ENCODE results near the gene LRRC8D. TPM values are rescaled to one million over a fixed set of nuclear protein-coding genes. Genes with fewer than 3 reads are reported as not detected.

LRRC8D gene
- total and polyA plus RNA-seq, 4 donors, result 7.1 to 17.4 (median 14.4) TPM

DNA sequence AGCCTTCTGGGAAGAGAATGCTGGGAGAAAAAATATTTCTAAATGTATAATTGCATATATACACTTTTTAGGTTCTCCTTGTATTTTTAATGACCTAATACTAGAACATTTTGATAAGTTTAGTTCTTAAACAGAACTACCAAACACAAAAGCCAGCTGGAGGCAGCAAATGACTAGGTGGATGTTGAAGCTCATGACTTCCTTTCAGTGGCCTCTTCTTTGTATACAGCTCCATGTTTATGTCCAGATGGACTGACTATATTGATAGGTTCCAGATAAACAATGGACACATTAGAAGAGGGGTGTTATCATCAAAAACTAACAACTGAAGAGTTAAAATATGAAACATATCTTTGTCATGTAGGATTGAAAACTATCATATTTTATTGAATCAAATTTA, 52.5 kb downstream of the LRRC8D start:
- TF ChIP-seq, protein P1, sequence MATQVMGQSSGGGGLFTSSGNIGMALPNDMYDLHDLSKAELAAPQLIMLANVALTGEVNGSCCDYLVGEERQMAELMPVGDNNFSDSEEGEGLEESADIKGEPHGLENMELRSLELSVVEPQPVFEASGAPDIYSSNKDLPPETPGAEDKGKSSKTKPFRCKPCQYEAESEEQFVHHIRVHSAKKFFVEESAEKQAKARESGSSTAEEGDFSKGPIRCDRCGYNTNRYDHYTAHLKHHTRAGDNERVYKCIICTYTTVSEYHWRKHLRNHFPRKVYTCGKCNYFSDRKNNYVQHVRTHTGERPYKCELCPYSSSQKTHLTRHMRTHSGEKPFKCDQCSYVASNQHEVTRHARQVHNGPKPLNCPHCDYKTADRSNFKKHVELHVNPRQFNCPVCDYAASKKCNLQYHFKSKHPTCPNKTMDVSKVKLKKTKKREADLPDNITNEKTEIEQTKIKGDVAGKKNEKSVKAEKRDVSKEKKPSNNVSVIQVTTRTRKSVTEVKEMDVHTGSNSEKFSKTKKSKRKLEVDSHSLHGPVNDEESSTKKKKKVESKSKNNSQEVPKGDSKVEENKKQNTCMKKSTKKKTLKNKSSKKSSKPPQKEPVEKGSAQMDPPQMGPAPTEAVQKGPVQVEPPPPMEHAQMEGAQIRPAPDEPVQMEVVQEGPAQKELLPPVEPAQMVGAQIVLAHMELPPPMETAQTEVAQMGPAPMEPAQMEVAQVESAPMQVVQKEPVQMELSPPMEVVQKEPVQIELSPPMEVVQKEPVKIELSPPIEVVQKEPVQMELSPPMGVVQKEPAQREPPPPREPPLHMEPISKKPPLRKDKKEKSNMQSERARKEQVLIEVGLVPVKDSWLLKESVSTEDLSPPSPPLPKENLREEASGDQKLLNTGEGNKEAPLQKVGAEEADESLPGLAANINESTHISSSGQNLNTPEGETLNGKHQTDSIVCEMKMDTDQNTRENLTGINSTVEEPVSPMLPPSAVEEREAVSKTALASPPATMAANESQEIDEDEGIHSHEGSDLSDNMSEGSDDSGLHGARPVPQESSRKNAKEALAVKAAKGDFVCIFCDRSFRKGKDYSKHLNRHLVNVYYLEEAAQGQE (IDR thresholded peaks at IDR 0.05), result no peak
- TF ChIP-seq, protein P2, sequence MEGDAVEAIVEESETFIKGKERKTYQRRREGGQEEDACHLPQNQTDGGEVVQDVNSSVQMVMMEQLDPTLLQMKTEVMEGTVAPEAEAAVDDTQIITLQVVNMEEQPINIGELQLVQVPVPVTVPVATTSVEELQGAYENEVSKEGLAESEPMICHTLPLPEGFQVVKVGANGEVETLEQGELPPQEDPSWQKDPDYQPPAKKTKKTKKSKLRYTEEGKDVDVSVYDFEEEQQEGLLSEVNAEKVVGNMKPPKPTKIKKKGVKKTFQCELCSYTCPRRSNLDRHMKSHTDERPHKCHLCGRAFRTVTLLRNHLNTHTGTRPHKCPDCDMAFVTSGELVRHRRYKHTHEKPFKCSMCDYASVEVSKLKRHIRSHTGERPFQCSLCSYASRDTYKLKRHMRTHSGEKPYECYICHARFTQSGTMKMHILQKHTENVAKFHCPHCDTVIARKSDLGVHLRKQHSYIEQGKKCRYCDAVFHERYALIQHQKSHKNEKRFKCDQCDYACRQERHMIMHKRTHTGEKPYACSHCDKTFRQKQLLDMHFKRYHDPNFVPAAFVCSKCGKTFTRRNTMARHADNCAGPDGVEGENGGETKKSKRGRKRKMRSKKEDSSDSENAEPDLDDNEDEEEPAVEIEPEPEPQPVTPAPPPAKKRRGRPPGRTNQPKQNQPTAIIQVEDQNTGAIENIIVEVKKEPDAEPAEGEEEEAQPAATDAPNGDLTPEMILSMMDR (IDR thresholded peaks at IDR 0.05; ENCODE audit: low read depth, low read length, missing input control), result no peak
- TF ChIP-seq, protein P3, sequence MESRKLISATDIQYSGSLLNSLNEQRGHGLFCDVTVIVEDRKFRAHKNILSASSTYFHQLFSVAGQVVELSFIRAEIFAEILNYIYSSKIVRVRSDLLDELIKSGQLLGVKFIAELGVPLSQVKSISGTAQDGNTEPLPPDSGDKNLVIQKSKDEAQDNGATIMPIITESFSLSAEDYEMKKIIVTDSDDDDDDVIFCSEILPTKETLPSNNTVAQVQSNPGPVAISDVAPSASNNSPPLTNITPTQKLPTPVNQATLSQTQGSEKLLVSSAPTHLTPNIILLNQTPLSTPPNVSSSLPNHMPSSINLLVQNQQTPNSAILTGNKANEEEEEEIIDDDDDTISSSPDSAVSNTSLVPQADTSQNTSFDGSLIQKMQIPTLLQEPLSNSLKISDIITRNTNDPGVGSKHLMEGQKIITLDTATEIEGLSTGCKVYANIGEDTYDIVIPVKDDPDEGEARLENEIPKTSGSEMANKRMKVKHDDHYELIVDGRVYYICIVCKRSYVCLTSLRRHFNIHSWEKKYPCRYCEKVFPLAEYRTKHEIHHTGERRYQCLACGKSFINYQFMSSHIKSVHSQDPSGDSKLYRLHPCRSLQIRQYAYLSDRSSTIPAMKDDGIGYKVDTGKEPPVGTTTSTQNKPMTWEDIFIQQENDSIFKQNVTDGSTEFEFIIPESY (IDR thresholded peaks at IDR 0.05), result no peak
- no peak overlapping the region for H3K27ac ChIP-seq (ENCODE audit: low read depth in 1 of 2, low read length in 2 of 2)

DNA sequence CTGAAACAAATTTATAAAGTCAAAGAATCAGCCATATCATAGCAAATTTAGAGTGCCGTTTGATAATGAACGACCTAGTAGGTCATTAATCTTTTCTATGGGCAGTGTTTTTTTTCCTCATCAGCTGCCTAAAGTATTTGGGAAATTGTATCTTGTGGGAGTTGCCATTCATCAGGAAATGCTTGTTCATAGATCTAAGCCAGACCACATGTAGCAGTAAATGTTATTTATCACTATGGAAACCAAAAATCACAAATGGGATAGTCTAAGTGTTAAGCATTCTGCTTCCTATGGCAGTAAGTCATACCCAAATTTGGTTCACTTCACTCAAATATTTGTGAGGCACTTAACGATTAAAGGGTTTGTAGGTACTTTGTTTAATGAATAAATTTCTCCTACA, 52.9 kb downstream of the LRRC8D start:
- no peak for DNase-seq (ENCODE audit: low spot score)
- Histone ChIP-seq H3K27me3 (ENCODE audit: control insufficient read depth in 4 of 4, insufficient read depth in 4 of 4, low read length in 3 of 4) (no peaks in the 10 kb centered on the region), H3K36me3 (ENCODE audit: control insufficient read depth in 4 of 4, insufficient read depth in 3 of 4, low read depth in 1 of 4, low read length in 3 of 4) (no peaks in the 10 kb centered on the region), H3K9me3 (ENCODE audit: control insufficient read depth in 4 of 4, low read length in 3 of 4) (no peaks in the 10 kb centered on the region), H3K4me3 (ENCODE audit: low read depth in 1 of 3, low read length in 3 of 3) (no peak overlapping the region), H3K4me1 (ENCODE audit: control insufficient read depth in 4 of 4, insufficient read depth in 4 of 4, low read length in 3 of 4) (peaks cover 5 to 20% (median 6%) of the 10 kb centered on the region in 4 donors), H3K9ac (ENCODE audit: low read depth in 1 of 2, low read length in 2 of 2) (no peak overlapping the region), H3K27ac (ENCODE audit: low read depth in 1 of 2, low read length in 2 of 2) (no peak overlapping the region)
- WGBS, result 69% methylated on average over 3 of the region's 3 CpGs
- TF ChIP-seq, protein P3 (IDR thresholded peaks at IDR 0.05), result no peak
- TF ChIP-seq RXRA (IDR thresholded peaks at IDR 0.05), result no peak
- TF ChIP-seq SP1 (IDR thresholded peaks at IDR 0.05), result no peak
- no peak for TF ChIP-seq YY1 (IDR thresholded peaks at IDR 0.05)
- no peak for TF ChIP-seq HNF4G (IDR thresholded peaks at IDR 0.05)
- no peak for TF ChIP-seq FOXA1 (IDR thresholded peaks at IDR 0.05)
- TF ChIP-seq JUND (IDR thresholded peaks at IDR 0.05), result no peak
- TF ChIP-seq, protein P1 (IDR thresholded peaks at IDR 0.05), result no peak
- TF ChIP-seq, protein P2 (IDR thresholded peaks at IDR 0.05; ENCODE audit: low read depth, low read length, missing input control), result no peak
- TF ChIP-seq EGR1 (IDR thresholded peaks at IDR 0.05; ENCODE audit: low read depth in 2 of 2), result no peak
- no peak for TF ChIP-seq FOXA2 (IDR thresholded peaks at IDR 0.05)
- no peak for TF ChIP-seq NR2F2 (IDR thresholded peaks at IDR 0.05)
- no peak for TF ChIP-seq GABPA (IDR thresholded peaks at IDR 0.05 in 1 of 2, conservative IDR thresholded peaks at IDR 0.05 in 1 of 2)
- TF ChIP-seq, protein P4, sequence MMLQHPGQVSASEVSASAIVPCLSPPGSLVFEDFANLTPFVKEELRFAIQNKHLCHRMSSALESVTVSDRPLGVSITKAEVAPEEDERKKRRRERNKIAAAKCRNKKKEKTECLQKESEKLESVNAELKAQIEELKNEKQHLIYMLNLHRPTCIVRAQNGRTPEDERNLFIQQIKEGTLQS (IDR thresholded peaks at IDR 0.05), result no peak
- no peak for TF ChIP-seq HNF4A (conservative IDR thresholded peaks at IDR 0.05)
- no peak for TF ChIP-seq RAD21 (IDR thresholded peaks at IDR 0.05)

More for the DNA sequence above, 52.5 kb downstream of the LRRC8D start:
- no peaks in the 10 kb centered on the region for H3K36me3 ChIP-seq (ENCODE audit: control insufficient read depth in 4 of 4, insufficient read depth in 3 of 4, low read depth in 1 of 4, low read length in 3 of 4)
- peaks cover 5 to 20% (median 6%) of the 10 kb centered on the region in 4 donors for H3K4me1 ChIP-seq (ENCODE audit: control insufficient read depth in 4 of 4, insufficient read depth in 4 of 4, low read length in 3 of 4)
- no peaks in the 10 kb centered on the region for H3K27me3 ChIP-seq (ENCODE audit: control insufficient read depth in 4 of 4, insufficient read depth in 4 of 4, low read length in 3 of 4)
- no peak overlapping the region for H3K9ac ChIP-seq (ENCODE audit: low read depth in 1 of 2, low read length in 2 of 2)
- H3K9me3 ChIP-seq (ENCODE audit: control insufficient read depth in 4 of 4, low read length in 3 of 4), result no peaks in the 10 kb centered on the region
- no peak for DNase-seq (ENCODE audit: low spot score)
- no peak overlapping the region for H3K4me3 ChIP-seq (ENCODE audit: low read depth in 1 of 3, low read length in 3 of 3)

All from liver (tissue), 9 donors.